ENCODE data around the gene PARP6.

PARP6 gene

GRCh38 chr15:72272213-72272996, at the start of gene PARP6:
Gene PARP6, minus strand, starts transcription at chr15:72272554. Its CDS starts 5,077 bp downstream, at chr15:72267477.
- peak; percentile 98 for DNase-seq

DNA sequence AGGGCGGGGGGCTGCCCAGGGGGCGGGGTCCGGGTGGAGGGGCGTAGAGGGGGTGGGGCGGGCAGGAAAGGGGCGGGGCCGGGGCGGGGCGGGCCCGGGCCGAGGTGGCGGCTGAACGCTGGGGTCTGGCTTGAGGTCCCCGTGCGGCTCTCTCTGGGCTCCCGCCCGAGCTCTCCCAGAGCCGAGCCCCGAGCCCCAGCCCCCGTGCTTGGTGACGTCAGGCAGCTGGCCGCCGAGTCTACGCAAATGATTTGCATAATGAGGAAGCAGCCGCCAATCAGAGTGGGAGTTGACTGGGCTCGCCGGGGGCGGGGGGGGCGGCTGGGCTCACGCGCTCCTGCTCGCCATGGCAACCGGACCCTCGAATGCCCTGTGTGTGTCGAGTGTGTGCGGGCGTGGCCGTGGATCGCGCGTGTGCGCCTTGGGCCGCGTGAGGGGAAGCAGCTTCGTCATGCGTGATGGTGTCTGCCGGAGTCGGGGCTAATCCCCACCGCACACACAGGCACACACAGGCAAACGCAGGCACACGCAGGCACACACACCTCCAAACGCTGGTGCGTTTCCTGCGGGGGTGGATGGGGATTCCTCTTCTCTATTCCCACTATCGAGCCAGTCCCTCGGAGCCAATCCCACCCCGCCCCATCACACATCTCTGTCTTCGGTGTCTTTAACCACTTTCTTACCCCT, 47.8 kb upstream of the PARP6 start, which contains the start of gene CELF6:
TSS of gene CELF6 (minus strand) at position 173 of the 687 bp plus-strand sequence. CDS start 283 bp downstream, outside the sequence.
- DNase-seq, result peak; percentile 76

- peak; percentile 49 for DNase-seq
These were observed 47.1 kb upstream of the PARP6 start for GRCh38 chr15:72319360-72319984.

- DNase-seq, result no peak
These were observed 46.1 kb upstream of the PARP6 start for GRCh38 chr15:72318408-72318942.

DNA sequence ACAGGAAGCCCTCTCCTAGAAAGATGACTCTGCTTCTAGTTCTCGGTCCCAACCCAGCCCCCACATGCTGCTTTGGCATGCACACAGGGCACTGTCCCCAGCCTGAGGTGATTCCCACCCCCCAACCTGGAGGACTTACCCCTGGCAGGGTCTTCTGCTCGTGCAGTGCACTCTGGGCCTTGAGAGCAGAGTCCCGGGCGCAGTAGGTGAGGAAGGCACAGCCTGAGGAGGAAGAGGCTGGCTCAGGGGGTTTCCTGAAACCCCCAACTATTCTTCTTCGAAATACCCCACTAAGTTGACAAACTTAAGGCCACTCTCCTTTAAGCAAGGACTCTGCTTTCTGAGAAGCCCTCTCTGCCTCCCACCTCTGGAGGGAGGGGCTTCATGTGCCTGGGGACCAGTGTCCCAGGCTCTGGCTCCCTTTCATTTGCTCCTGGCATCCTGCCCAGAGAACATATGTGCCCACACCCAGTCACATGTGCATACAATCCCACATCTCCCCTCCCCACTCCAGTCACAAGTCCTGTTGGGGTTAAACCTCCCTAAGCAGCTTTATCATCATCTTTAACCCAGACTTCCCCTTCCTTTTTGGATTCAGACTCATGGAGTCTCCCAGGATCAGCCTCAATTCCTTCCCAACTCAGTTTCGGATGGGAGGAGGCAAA, 43.5 kb upstream of the PARP6 start:
- no peak for DNase-seq

DNA sequence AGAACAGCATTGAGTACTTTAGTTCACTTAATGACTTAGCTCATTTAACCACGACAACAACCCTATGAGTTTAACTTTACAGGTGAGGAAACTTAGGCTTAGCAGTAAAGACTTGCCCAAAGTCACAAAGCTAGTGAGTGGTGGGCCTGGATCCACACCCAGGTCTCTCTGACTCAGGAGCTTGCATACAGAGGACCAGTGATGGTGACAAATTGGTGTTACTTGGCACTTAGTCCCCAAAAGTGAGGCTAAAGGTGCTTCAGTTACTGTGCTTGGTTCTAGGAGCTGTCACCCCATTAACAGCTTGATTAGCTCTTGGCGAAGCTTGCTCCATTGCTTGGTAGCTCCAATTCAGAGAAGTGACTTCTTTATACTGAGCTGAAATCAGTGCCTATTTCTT, 41.5 kb upstream of the PARP6 start:
- DNase-seq, result no peak

- DNase-seq, result no peak
These were observed 41.1 kb upstream of the PARP6 start for GRCh38 chr15:72313448-72313840.

DNA sequence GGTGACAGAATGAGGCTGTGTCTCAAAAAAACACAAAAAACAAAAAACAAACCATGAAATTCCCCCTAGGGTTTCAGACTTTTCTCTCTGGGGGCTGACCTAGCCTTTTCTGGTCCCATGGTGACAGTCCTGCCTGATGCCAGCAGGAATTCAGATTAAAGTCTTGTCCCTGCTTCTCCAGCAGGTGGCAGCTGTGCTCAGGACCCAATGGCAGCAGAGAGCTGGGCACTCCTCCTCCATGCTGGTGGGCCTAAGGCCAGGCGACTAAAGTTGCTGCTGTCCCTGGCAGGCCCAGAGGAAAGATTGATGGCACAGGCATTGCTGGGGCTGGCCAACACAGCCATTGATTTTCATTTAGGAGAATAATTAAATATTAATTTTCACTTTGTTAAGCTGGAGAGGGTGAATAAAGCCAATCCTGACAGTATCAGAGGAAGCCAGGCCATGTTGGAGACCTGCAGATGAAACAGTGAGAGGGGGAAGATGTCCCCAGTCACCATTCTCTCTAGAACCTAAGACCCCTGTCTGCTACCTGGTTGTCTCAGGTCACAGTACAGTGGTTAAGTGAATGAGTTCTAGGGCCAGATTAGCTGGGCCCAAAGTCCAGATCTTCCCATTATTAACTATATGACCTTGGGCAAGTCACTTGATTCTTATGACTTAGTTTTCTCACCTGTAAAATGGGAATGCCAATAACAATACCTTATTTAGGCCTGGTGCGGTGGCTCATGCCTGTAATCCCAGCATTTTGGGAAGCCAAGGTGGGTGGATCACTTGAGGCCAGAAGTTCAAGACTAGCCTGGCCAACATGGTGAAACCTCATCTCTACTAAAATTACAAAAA, 40.5 kb upstream of the PARP6 start:
- peak; percentile 59 for DNase-seq

DNA sequence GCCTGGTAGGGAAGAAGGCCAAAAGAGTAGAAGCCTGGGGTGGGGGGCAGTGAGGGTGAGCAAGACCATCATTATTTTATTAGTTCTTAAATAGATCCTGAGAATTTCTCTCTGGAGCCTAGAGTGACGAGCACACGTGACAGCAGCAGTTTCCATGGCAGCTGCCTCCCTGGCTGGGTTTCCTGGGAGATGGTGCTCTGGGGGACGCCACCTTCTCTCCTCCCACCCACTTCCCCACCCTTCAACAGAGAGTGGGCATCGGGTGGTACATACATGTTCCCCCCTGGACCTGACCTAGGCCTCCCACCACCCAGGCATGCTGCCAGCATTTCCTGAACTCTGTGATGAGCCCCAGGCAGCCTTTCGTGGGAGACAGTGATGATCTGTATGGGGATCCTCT, 34.7 kb upstream of the PARP6 start:
- DNase-seq, result no peak

DNA sequence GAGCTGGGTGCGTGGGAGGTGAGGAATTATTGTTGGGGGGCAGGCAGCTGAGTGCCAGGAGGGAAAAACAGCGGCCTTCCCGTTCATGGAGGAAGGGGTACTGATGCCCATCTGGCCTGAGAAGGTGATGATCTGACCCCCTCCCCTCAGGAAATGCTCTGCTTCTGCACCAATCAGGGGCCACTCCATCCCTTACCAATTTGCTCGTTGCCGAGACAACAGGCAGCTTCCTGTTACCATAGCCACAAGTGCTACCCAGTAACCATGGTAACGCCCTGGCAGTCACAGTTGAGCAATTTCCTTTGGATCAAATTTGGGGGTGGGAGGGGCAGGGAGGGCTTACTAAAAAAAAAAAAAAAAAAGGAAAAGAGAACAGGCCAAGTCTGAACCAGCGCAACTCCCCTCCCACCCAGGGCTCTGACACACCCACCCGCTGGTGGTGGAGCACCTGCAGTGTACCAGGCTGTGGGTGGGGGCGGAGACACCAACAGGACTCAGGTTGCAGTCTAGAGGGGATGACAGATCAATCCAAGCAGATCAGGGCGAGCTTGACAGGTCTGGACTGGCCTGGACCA, 33.9 kb upstream of the PARP6 start:
- peak; percentile 38 for DNase-seq

DNA sequence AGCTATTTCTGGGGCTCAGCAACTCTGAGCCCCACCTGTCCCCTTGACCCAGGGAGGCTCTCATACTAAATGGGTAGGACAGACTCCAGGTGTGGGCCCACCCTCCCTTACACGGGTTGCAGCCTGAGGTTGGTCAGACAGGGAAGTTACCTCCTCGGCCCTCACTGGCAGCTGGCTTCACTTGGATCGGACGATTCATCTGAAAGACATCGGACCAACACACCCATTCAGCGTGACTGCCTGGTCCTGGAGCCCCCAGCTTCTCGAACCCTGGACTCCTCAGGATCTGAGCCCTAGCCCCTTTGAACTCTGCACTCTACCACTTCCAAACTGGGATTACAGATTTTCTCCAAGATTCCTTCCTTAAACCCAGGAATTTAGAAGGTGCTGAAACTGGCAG, 32.2 kb upstream of the PARP6 start:
- DNase-seq, result no peak

GRCh38 chr15:72302955-72303354, 30.6 kb upstream of the PARP6 start:
- no peak for DNase-seq

- DNase-seq, result no peak
These were observed 17.4 kb upstream of the PARP6 start for GRCh38 chr15:72289597-72290325.

DNA sequence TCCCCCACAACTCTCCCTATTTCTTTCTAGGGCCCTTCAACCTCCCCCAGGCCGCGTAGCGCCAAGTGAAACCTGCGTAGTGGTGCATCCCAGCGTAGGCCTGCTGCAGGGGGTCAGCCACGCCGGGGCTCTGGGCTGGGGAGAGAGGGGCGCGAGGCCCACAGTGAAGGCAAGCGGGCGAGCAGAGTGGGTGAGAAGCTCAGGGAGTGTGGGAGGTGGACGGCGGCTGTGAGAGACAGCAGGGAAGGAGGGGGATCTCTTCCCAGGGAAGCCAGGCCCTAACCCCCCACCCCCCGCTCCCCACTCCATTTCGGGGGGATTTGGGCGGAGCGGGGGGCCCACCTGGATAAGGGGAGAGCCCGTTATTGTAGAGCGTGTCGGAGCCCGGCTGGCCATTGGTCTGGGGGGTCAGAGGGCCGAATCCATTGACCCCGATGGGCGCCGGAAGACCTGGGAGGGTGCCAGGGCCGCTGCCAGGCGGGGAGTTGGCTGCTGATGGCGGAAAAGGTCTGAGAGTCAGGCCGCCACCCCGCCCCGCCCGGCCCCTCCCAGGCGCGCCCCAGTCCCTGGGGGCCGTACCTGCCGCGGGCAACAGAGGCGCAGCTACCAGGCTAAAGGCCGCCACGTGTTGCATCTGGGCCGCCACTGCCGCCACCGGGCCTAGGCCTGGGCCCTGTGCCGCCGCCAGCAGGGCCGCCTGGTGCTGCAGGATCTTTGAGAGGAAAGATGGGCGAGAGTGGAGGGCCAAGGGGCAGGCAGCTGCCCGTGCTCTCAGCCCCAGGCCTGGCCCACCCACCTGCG, 16.6 kb upstream of the PARP6 start:
- no peak for DNase-seq

- DNase-seq, result peak; percentile 61
These were observed 13.7 kb upstream of the PARP6 start for GRCh38 chr15:72285927-72286516.

DNA sequence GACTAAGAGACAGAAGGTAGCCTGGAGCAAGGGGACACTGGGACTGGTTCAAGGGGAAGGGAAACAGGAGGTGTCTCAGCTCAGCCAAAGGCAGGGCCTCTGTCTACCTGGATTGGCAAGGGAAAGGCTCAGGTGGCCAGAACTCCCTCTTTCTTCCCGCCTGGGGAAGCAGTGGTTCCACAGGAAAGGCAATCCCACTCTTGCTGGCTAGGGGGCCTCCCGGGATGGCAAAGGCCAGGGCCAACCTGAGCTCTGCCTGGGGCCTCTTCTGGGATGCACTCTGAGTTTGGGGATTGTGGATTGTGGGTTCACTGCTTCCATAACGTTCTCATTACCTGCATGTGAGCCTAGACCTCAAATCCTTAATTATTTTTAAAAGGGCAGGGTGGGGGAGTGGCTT, 13.0 kb upstream of the PARP6 start:
- no peak for DNase-seq

GRCh38 chr15:72284781-72285180, 12.4 kb upstream of the PARP6 start:
- no peak for DNase-seq

GRCh38 chr15:72281713-72282112, 9.4 kb upstream of the PARP6 start:
- no peak for DNase-seq

DNA sequence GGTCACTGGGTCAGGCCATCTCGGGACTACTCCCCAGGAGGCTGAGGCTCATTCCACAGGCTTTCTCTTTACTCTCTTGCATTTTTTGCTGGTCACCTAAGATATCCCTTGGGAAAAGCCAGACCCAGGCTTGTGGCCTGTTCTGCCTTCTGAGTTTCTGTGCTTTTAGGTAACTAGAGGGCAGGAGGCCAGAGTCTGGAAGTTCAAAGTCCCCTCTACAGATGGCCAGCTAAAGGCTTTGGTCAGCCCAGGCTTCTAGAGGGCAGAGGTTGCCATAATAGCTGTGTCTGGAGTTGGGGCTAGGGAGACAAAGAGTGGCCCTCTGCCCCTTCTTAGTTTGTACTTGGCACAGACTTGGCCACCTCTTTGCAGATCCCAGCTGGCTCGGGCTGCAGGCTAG, 8.4 kb upstream of the PARP6 start:
- DNase-seq, result no peak

DNA sequence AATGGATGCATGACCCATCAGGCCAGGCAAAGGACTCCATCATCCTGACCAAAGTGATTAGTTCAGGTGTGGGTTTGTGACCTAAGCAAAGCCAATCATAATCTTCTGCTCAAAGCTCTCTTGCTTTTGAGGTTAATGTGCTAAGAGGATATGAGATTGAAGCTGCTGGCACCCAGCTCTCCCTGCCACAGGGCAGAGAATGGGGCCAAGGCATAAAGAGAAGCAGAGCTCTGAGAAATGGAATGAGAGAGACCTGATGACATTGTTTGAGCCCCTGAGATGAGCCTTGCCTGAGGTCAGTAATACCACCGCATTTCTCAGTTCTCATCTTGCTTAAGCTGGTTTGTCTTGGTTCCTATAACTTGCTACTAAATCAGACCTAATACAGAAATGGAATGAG, 6.4 kb upstream of the PARP6 start:
- no peak for DNase-seq
